ENCODE results near the gene CST6.

- TF ChIP-seq CTCF (IDR thresholded peaks at IDR 0.05), result no peak
- no peak for TF ChIP-seq EP300 (IDR thresholded peaks at IDR 0.05)
These were observed 4.6 kb upstream of the CST6 start for GRCh38 chr11:66007201-66007634.
